Measurements from ENCODE around the gene C2CD4A. TPM values are rescaled to one million over a fixed set of nuclear protein-coding genes. Genes with fewer than 3 reads are reported as not detected.

C2CD4A gene
- total and polyA plus RNA-seq, 2 of the 4 experiments (the other 2 are of a cell fraction) = not detected

DNA sequence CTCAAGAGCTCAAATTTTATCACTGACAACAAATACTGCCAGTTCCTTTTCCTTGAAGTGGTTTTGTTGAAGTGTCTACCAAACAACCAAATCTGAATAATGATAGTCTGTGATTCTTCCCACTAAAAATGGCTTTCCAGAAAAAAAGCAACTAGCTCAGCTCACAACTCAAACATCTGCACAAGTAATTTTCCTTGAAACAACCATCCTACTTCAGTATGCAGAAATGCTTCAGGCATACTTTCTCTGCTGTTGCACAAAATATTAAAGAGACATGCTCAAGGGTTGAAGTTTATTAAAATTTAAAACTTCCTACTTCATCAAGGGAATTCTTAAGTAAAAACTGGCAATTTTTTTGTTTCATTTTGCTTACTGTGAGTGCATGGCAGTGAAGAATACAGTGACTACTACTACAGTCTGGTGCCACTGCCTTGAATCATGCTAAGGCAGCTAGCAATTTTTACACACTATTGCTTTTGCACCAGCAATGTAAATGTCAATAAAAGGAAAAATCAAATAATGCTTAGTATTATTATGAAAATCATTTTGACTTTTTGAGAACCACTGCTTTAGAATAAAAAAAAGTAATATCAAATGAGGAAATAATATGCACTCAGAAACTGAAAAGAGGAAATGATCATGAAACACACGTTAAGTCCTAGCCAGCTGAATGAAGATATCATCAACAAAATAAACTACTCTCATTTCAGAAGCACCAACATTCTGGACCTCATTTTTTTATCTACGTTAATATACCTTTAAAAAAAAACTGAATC is 40.1 kb upstream of the C2CD4A start:
- no peak overlapping the region for H3K4ac ChIP-seq (ENCODE audit: low read depth, low read length)
- no peak overlapping the region for H3K56ac ChIP-seq (ENCODE audit: extremely low read depth, insufficient read depth, low read length)
- ChIA-PET CTCF (interaction anchor here (0.6 to 2.3 kb wide), 2 partner anchors 32 to 34 kb away, joined by 3 to 7 read pairs; partner anchors contain the start of gene VPS13C), POLR2A (ENCODE audit: unreplicated experiment) (no interaction called here)
- no peak overlapping the region for H2BK20ac ChIP-seq (ENCODE audit: low read depth, low read length)
- in situ Hi-C loops (cut with MboI; ENCODE audit: low sequenced_read_pairs) (no loop called here), dilution Hi-C loops (cut with HindIII; ENCODE audit: low sequenced_read_pairs, unreplicated experiment) (no loop called here), intact Hi-C loops (cut with micrococcal nuclease) (no loop called here)
- H3K27ac ChIP-seq (ENCODE audit: insufficient read depth, low read length) = no peak overlapping the region
- H2BK5ac ChIP-seq (ENCODE audit: low read depth, low read length, poor library complexity, severe bottlenecking) = no peak overlapping the region
- H2AK5ac ChIP-seq (ENCODE audit: low read depth, low read length) = no peak overlapping the region
- TF ChIP-seq CEBPB (IDR thresholded peaks at IDR 0.05; ENCODE audit: low read depth, low read length) (no peak), MXI1 (IDR thresholded peaks at IDR 0.05; ENCODE audit: borderline replicate concordance, low read depth, low read length) (no peak)
- TF ChIP-seq, protein P1, sequence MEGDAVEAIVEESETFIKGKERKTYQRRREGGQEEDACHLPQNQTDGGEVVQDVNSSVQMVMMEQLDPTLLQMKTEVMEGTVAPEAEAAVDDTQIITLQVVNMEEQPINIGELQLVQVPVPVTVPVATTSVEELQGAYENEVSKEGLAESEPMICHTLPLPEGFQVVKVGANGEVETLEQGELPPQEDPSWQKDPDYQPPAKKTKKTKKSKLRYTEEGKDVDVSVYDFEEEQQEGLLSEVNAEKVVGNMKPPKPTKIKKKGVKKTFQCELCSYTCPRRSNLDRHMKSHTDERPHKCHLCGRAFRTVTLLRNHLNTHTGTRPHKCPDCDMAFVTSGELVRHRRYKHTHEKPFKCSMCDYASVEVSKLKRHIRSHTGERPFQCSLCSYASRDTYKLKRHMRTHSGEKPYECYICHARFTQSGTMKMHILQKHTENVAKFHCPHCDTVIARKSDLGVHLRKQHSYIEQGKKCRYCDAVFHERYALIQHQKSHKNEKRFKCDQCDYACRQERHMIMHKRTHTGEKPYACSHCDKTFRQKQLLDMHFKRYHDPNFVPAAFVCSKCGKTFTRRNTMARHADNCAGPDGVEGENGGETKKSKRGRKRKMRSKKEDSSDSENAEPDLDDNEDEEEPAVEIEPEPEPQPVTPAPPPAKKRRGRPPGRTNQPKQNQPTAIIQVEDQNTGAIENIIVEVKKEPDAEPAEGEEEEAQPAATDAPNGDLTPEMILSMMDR (conservative IDR thresholded peaks at IDR 0.05; ENCODE audit: low read depth, low read length) = no peak
- TF ChIP-seq, protein P2, sequence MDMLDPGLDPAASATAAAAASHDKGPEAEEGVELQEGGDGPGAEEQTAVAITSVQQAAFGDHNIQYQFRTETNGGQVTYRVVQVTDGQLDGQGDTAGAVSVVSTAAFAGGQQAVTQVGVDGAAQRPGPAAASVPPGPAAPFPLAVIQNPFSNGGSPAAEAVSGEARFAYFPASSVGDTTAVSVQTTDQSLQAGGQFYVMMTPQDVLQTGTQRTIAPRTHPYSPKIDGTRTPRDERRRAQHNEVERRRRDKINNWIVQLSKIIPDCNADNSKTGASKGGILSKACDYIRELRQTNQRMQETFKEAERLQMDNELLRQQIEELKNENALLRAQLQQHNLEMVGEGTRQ (IDR thresholded peaks at IDR 0.05; ENCODE audit: low read depth, low read length) = no peak
- no peak overlapping the region for H2AFZ ChIP-seq (replicated peaks; ENCODE audit: low read length, poor library complexity)
- H4K5ac ChIP-seq (ENCODE audit: low read depth, low read length) = no peak overlapping the region
- BruUV-seq (replicated peaks) = no TSS peak
- H3K14ac ChIP-seq (replicated peaks; ENCODE audit: low read depth, low read length) = no peak overlapping the region
- H2BK120ac ChIP-seq (ENCODE audit: low read depth, low read length) = no peak overlapping the region
- H3K23ac ChIP-seq (ENCODE audit: low read depth, low read length) = no peak overlapping the region
- H3K79me1 ChIP-seq (ENCODE audit: low read depth in 1 of 2, low read length in 2 of 2) = no peaks in the 10 kb centered on the region; a peak in 1 of 4 replicates
- no peaks in the 10 kb centered on the region for H4K20me1 ChIP-seq (ENCODE audit: insufficient read depth, low read length)
- H2BK15ac ChIP-seq (ENCODE audit: low read depth, low read length) = no peak overlapping the region
- no peaks in the 10 kb centered on the region for H3K4me1 ChIP-seq (ENCODE audit: control insufficient read depth, insufficient read depth, low read length)
- no peak overlapping the region for H3K4me2 ChIP-seq (ENCODE audit: low read depth, low read length)
- H4K91ac ChIP-seq (ENCODE audit: insufficient read depth, low read depth, low read length) = no peak overlapping the region
- peaks cover 3% of the 10 kb centered on the region for H3K36me3 ChIP-seq (ENCODE audit: control insufficient read depth, insufficient read depth, low read length)
- no peak overlapping the region for H2AK9ac ChIP-seq (replicated peaks; ENCODE audit: low read depth, low read length, poor library complexity)
- H3K9me3 ChIP-seq (ENCODE audit: control insufficient read depth, insufficient read depth, low read length) = no peaks in the 10 kb centered on the region
- DNase-seq (no peak), ATAC-seq (ENCODE audit: low read depth) (no peak)
- H4K8ac ChIP-seq (ENCODE audit: low read depth in 2 of 2, low read length in 2 of 2) = no peak overlapping the region
- no peaks in the 10 kb centered on the region for H3K9me1 ChIP-seq (ENCODE audit: insufficient read depth, low read length)
- H3K27me3 ChIP-seq (ENCODE audit: control insufficient read depth, insufficient read depth, low read length) = no peaks in the 10 kb centered on the region
- H3K9ac ChIP-seq (ENCODE audit: low read depth, low read length) = no peak overlapping the region
- H3K4me3 ChIP-seq (ENCODE audit: insufficient read depth, low read depth, low read length) = no peak overlapping the region
- H3K18ac ChIP-seq (ENCODE audit: low read depth, low read length) = no peak overlapping the region
- no CpG with 5 or more reads among the region's 2 CpGs for WGBS, 2 experiments (ENCODE audit: extremely low coverage in 2 of 2, insufficient read length in 1 of 2)

Measured in IMR-90 (cell line).